Hepatic stellate cell (primary cell): ENCODE measurements around the gene UPB1.
A peak's percentile ranks its signal among the peaks of the same experiment; 100 is the strongest.

Experiments used
- DNase-seq: peaks from one replicate; pipeline ENCODE4 v3.0.0; 2011; ENCODE audit warnings: low spot score

The UPB1 gene

DNA sequence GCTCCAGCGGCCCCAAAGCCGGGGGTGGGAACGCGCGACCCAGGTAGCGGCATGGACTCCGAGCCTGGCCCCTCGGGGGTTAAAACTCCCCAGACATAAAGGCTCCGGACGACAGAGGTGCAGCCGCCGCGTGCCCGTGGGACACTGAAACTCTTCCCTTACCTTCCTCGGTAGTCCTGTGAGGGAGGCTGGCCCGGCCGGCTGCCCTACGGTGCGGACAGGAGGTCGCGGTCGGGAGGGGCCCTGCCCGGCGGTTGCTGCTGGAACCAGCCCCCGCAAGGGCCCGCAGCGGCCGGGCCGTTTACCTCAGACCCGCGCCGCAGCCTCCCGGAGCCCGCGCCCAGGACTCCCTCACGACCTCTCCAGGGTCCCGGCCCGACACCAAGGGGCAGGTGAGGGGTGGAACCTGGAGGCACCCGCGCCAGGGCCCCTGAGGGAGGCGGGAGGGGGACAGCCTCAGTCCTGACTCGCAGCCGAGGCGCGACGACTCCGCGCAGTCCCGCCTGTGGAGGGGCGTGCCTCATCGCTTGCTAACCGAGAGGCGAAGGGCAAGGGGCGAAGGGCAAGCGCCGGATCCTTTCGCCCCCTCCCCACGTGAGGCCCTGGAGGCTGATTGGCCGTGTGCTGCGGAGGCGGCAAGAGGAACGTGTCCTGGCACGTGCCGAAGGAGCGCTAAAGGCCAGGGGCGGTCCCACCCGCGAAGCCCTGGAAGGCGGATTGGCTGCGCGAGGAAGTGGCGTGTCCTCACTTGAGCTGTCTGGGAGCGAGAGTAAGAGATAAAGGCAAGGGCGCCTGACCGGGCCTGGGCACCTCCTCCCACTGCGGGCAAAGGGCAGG, at the start of gene UPB1:
Gene UPB1, plus strand, starts transcription at position 805 of the 837 bp plus-strand sequence. CDS start 72 bp downstream, outside the sequence.
- no peak for DNase-seq

DNA sequence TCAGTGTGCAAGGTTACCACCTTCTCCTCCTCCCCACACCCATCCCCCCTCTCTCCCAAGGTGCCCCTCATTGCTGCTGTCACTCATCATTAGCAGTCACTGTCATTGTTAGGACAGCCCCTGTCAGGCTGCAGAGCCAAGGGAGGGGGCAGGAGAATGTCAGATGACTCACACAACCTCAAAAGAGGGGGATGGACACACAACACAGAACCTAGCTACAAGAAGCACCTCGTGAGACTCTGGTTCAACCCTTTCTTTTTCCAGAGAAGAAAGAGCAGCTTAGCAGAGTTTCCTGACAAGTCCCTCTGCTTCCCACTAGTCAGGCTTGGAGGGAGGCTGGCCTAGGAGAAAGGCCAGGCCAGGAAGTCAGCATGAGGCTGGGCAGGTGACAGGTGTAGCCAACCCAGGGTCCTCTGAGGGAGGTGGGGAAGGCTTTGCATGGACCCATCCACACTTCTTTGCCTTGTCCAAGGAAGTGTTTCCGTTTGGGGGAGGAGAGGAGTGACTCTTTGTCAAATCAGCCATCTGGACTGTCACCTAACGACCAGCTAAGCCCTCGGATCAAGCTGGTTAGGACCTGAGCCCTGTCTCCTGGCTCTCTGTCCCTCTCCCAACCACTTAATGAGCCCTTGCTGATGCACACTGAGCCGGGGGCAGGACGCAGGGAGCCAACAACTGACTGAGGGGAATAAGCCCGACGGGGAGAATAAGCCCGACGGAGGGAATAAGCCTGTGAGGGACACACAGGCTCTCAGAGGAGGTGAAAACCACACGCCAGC, 49.5 kb upstream of the UPB1 start:
- peak; percentile 21 for DNase-seq

DNA sequence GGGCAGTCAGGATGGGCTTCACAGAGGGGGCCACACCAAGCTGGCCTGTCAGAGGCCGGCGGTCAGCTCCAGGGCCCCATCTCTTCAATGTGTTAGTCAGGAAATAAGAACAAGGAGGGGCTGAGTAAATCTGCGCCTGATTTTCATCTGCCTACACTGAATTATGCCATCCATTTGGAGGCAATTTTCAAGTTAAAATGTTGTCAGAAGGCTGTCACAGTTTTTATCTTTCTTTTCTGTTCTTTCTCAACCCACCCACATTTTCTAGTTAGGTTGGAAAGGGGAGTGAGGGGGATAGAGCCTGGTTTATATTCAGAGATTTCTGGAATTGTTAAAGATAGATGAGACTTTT, 48.9 kb upstream of the UPB1 start:
- no peak for DNase-seq

DNA sequence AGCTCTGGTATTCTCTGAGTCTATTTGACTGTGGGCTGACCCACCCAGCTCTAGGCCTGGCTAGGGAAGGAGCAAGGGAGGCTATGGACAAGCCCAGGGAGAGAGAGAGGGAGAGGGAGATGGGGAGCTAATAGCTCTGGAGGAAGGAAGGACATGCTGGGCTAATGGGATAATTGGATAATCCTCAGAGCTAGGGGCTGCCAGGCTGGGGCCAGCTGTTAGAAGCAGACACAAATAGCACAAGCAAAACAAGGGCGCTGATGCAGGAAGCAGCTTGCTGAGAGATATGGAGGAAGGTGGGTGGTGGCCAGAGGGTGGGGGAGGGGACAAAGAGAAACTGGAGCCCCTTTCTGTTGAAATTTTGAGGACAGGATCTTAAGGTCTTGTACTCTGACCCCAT, 44.5 kb upstream of the UPB1 start:
- no peak for DNase-seq

DNA sequence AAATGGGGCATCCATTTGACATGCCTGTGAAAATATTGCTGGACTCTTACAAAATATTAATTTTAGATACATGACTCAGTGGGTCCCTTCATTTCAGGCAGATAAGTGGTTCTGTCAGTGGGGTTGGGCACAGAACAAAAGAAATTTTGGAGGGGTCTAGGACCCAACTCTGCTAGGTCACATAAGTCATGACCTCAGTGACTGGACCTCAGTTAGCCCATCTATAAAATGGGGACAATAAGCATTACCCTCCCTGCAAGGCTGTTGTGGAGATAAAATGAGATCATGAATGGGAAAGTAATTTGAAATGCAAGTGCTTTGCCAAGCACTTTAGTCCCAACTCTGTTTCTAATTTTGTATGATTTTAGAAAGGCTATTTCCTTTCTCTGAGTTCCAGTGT, 44.0 kb upstream of the UPB1 start:
- no peak for DNase-seq

DNA sequence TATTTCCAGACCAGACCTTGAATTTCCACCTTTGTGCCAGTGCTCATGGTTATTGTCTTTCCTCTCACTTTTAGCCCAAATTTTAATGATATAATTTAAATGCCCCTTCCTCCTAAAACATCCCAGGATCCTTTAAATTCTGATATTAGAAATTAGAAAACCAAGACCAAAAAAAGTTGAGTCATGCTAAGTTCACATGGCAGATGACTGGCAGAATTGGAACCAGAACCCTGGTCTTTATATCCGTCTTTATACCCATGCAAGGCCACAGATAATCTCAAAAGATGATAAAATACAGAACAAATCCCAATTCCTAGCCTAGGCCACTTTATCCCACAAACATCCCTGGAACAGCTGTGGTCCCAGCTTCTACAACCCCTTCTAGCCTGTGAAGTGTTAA, 41.3 kb upstream of the UPB1 start:
- no peak for DNase-seq

DNA sequence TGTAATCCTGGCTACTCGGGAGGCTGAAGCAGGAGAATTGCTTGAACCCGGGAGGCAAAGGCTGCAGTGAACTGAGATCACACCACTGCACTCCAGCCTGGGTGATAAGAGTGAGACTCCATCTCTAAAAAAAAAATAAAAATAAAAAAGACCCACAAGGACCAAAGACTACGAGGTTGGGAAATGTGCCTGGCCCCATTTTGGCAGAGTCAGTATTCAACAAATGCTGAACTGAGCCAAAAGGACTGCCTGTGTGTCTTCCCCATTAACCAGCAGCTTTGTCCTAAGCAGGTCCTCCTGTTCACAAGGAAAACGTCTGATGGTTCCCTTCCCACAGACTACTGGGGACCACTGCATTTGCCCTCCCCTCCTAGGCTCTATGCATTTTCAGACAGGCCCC, 40.1 kb upstream of the UPB1 start:
- no peak for DNase-seq

DNA sequence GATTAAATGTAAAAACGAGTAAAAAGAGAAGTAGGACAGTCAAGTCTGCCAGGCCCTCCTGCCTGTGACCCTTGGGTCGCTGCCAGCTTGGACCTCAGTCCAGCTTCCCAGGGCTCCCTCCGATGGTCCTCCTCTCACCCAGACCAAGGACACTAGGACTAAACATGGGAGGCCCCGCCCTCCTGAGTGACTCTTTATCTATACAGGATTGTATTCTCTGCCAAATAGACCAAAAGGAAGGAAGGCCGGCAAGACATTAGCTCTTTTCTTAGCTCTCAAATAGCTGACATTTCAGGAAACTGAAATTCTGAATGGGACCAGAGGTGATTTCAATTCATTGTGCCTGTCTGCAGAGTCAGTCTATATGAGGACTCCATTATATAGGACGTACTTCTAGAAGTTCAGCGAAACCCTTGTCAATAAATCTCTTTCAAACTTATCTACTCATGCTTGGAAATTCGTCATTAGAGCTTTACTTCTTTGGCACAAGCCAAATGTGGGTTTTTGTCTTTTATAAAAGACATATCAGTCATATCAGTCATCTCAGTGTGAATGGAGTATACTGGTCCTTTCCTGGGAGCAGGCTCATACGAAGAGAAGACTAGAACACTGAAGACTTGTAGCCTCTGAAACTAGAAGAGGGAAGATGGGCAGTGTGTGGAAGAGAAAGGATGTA, 39.2 kb upstream of the UPB1 start:
- DNase-seq, result no peak

DNA sequence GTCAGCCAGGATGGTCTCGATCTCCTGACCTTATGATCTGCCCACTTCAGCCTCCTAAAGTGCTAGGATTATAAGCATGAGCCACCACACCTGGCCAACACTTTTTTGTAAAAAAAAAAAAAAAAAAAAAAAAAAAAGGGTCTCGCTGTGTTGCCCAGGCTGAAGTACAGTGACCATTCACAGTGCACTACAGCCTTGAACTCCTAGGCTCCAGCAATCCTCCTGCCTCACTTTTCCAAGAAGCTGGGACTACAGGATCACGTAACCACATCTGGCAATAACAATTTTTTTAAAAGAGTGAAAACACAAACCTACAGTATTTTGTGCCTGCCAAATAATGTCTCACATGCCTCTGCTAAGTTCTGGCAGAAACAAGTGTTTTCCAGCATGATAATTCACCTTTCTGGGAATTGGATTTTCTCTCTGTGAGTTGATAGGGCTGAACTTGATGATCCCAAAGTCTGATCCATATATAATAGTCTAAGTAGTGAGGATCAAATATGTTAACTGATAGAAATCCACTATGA, 37.2 kb upstream of the UPB1 start:
- DNase-seq, result no peak

DNA sequence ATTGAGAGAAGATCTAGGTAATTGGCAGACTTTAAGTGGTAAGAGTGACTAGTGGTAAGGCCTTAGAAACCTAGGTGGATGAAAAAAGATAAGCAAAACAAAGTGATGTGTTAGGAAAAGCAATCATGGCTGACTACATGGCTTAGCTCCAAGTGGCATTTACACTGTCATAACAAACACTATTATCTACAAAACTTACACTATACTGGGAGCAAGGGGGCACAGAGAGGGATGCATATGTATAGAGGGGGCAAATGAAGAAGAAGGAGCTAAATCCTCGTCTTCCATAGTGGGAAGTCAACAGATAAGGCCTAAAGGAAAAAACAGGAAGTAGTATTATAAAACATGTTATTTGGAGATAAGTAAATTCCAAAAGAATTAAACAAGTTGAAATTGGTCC, 35.2 kb upstream of the UPB1 start:
- no peak for DNase-seq

DNA sequence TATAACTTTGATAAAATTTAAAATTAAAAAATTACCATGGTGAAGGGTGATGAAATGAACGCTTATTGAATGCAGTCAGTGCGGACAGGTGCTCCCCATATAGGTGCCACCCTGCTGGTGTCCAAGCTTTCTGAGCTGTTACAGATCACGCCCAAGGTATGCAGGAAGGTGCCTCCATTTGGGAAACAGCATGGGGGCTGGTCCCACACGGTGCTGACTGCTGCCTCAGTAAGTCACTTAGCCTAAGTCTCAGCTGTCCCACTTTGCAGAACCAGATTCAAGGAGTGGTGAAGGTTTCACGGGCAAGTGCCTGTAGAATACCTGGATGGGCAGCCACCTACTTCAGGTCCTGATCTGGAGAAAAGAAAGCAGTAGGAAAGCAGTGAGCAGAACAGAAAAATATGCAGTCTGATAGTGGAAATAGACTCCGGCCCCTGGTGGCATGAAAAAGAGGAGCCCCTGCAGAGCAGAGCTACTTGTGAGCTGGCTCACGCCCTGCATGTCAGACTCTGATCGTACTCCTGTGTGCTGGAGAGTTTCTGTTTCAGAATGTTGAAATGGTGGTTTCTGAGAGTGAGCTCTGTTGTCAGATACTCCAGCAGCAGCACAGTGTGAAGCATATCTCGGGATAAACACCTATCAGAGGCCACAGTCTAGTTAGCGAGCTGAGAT, 34.6 kb upstream of the UPB1 start:
- no peak for DNase-seq

DNA sequence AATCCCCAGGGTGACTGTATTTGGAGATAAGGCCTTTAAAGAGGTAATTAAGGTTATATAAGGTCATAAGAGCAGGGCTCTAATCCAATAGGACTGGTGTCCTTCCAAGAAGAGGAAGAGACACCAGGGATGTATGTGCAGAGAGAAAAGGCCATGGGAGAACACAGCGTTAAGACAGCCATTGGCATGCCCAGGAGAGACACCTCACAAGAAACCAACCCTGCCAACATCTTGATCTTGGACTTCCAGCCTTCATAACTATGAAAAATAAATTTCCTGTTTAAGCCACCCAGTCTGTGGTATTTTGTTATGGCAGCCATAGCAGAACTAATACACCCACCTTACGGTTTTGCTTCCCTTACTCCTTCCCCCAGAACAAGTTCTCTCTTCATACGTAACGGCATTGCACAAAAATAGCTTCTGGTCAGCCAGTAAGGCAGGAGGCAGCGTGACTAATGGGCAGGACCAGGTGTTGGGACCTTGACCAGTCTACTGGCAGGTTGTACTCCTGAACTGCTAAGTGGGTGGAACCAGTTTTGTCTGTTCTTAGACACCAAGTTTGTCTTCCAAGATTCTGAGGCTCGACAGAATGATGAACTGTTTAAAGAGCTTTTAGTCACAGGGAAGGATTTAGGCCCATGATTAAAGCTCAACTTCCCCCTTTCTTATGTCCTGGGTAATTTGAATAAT, 31.9 kb upstream of the UPB1 start:
- no peak for DNase-seq

DNA sequence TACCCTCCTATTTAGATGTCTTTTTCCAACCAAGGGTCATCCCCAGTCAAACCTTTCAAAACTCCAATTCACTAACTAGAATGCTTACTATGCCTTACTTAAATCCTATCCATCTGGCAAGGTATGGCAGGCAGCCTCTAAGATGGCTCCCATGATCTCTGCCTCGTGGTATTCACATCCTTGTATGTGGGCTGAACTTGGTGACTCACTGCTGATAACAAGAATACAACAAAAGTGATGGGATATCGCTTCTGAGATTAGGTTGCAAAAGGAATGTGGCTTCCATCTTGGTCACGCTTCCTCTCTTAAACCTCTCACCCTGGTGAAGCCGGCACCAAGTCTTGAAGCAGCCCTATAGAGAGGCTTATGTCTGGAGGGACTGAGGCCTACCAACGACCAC, 29.6 kb upstream of the UPB1 start:
- no peak for DNase-seq

DNA sequence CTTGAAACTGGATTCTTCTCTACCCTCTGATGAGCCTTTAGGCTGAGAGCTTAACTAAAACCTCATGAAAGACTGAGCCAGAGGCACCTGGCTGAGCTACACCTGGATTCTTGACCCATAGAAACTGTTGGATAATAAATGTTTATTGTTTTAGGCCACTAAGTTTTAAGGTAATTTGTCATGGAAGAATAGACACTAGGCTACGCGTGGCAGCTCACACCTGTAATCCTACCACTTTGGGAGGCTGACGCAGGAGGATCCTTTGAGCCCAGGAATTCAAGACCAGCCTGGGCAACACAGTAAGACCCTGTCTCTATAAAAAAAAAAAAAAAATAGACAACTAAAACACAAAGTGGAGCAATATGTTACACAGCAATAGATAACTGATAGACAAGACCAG, 29.2 kb upstream of the UPB1 start:
- DNase-seq, result no peak

DNA sequence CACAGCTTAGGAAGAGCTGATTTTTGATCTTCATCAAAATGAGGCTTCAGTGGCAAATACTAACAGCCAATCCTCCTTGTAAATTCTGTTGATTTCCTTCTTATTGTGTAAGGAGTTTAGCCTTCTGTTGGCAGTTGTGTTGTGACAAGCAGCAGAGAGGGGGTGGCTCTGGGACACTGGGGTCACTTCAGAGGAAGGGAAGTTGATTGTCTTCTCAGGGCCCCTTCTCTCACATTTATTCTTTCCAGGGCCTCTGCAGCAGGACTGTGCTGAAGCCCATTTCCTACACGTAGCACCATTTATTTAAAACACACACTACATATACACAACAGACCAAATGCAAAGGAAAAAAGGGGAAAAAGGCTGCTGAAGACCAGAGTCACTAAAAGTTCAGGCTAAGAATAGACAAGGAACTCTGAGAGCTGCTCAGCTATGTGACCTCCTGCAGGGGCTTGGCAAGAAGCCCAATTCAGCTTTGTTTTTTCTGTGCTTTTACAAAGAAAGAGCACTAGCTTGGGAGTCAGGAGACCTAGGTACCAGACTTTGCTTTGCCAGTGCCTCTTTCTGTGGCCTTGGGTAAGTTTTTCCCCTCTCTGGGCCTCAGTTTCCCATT, 28.3 kb upstream of the UPB1 start:
- peak; percentile 46 for DNase-seq

DNA sequence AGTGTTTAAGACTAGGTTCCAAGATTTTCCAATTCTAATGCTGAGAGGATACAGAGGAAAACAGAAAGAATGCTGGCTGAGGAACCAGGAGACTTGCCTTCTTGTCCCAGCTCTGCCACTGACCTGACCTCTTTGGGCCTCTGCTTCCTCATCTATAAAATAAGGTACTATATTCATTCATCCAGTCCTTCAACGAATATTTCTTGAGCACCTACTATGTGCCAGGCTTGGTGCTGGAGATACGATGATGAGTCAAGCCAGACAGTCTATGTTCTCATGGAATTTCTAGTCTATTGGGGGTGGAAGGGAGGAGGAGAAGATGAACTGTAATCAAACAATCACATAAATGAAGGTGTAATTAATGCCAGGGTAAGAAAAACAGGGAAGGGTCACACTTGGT, 27.8 kb upstream of the UPB1 start:
- DNase-seq, result no peak

DNA sequence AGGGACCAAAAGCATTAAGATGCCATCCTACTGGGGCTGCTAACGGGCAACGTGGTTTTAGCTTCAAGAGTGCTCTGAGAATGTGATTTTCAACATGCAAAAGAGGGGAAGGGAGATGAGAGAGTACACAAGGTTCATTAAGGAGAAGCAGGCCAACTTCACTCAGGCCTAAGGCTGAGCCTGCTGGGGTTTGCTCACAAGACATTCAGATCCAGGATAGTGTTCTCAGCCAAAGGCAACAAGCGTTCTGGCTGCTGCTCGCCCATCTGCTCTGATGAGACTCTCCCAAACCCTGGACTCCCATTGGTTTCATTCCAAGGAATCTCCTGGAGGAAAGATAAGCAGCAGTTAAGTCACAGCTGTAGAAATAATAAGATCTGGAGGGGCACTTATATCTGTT, 23.6 kb upstream of the UPB1 start:
- DNase-seq, result peak; percentile 45

DNA sequence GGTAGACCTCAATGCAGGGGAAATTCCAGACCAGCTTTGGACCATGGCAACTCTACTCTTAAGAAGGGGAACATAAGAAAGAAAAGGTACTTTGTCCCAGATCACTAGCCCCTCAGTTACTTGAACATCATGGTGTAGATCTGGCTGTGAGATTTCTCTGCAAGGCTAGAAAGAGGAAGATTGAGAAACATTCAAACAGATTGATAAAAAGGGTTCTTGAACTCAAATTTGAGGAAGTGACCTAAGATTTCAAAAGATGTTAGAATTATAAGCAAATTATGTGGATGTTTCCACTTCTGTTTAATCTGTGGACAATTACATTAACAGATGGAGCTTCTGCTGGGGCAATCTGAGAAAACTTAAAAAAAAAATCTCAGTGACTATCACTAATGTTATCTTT, 21.8 kb upstream of the UPB1 start:
- DNase-seq, result no peak

DNA sequence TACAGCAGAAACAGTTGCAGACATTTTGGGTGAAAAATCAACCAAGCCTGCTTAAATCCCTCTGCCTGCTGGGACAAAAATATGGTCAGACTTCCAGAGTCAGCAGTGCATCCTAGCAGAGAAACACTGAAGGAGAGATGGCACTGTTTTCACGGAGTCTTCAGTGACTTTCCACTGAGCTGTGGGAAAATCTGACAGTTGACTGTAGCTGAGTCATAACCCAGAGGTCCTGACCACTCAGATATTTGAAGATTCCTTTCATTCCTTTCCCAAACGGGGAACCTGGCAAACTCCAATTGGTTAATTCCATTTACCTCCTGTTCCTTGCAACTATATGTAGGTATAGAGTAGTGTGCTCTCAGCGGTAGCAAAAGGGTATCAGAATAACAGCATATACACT, 20.9 kb upstream of the UPB1 start:
- DNase-seq, result peak; percentile 73

DNA sequence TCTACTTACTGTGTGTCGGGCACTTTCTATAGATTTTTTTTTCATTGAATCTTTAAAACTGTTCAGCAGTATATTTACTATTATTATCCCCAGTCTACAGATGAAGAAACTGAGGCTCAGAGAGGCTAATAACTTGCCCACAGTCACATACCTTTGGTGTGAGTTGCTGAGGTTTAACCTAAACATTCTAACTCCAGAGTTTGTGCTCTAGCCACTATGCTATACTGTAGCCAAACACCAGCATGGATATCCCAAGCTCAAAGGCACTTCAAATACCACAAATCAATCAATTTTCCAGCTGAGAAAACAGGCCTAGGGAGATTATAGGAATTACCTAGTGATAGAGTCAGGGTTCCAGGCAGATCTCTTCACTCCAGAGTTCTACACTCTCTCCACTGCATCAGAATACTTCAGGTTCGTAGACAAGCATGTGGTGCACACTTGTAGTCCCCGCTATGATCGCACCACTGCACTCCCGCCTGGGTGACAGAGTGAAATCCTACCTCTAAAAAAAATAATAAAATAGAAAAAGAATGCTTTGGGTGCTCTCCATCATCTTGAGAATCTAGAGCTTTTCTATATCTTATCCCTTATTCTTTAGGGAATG, 20.4 kb upstream of the UPB1 start:
- DNase-seq, result no peak

DNA sequence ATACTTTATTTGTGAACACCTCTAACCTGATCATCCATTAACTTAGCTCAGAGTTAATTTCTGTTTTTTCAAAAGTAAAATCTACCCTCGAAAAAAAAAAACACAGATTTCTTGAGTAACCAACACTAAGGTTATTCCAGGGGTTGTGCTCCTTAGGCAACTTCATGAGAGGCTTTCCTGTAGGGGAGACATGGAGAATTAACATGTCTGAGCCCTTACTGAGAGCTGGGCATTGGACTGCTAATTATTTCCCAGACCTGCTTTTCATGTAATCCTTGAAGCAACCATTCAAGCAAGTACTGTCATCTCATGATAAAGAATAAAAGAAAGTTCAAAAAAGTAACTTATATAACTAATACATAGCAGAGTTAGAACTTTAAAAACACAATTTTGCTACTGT, 13.5 kb upstream of the UPB1 start:
- no peak for DNase-seq
